ENCODE measurements around the gene JSRP1.

The JSRP1 gene

DNA sequence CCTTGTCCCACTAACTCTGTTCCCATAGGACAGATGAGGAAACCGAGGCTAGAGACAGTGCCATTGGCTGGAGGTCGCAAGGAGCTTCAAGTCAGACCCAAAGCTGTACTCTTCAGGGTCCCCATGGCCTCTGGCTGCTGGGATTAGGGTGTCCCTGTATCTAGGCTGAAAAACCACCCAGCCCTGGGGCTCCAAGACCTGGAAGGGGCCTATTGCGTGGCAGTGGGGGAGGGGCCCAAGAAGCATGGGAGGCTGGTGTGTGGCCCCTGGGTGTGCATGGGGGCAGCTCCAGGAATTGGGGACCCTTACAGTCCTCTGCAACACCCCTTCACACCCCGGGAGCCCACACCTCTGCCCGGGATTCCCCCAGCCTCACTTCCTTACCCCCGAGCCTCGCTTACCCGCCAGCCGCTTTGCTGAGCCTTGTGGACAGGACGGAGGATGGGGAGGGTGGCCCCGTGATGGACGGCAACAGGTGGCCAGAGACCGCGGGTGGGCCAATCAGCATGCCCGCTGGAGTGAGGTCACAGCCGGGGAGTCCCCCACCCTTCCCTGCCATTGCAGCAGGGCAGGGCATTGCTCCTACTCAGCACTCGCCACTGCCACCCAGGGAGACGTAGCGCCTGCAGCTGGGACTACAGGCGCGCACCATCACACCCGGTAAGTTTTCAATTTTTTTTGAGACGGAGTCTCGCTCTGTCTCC lies at the start of gene JSRP1:
Gene JSRP1 (minus strand): TSS at position 436 of the 704 bp plus-strand sequence. CDS start 1,103 bp downstream, outside the sequence.
- DNase-seq = peak in 1 of 3 donors; percentile 45

GRCh38 chr19:2305452-2306280 lies 49.4 kb upstream of the JSRP1 start:
- no peak for DNase-seq

- no peak for DNase-seq
These were observed 47.1 kb upstream of the JSRP1 start for GRCh38 chr19:2303211-2303798.

- DNase-seq = peak; percentile 70 to 75 (median 75)
These were observed 46.3 kb upstream of the JSRP1 start for GRCh38 chr19:2302319-2303210.

DNA sequence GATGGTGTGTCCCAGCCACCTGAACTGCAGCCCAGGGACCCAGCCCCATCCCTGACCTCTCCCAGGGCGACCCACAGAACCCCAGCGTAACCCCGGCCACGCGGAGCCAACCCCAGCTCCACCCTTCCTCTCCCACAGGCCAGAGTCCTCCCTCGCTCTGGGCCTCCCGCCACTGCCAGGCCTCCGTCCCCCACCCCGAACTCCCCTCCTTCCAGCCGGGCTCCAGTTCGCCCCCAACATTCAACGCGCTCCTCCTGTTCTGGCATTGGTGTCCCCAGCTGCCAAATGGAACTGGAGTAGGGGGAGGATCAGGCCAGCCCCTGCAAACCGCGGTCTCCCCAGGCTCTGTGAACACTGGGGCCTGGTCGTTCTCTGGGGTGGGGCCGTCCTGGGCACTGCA lies 44.3 kb upstream of the JSRP1 start:
- DNase-seq = no peak

- no peak for DNase-seq
These were observed 39.9 kb upstream of the JSRP1 start for GRCh38 chr19:2296141-2296540.

- DNase-seq = peak in 1 of 3 donors; percentile 35
These were observed 38.6 kb upstream of the JSRP1 start for GRCh38 chr19:2294687-2295335.

DNA sequence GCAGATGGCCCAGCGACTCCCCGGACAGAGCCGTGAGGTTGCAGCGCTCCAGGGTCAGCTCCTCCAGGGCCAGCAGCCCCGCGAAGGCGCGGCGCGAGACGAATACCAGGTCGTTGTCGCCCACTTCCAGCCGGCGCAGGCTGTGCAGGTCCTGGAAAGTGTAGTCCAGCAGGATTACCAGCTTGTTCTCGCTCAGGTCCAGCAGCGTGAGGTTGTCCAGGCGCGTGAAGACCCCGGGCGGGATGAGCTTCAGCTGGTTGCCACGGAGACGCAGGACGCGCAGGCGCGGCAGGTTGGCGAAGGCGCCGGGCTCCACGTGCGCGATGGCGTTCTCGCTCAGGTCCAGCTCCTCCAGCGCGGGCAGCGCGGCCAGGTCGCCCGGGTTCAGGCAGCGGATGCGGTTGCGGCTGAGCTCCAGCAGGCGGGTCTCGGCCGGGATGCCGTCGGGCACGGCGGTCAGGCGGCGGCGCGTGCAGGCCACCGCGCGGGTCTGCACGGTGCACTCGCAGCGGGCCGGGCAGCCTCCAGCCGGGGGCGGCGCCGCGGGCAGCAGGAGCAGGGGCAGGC lies 35.1 kb upstream of the JSRP1 start:
- no peak for DNase-seq

- peak in 1 of 3 donors; percentile 55 for DNase-seq
These were observed 34.4 kb upstream of the JSRP1 start for GRCh38 chr19:2290441-2291184.

DNA sequence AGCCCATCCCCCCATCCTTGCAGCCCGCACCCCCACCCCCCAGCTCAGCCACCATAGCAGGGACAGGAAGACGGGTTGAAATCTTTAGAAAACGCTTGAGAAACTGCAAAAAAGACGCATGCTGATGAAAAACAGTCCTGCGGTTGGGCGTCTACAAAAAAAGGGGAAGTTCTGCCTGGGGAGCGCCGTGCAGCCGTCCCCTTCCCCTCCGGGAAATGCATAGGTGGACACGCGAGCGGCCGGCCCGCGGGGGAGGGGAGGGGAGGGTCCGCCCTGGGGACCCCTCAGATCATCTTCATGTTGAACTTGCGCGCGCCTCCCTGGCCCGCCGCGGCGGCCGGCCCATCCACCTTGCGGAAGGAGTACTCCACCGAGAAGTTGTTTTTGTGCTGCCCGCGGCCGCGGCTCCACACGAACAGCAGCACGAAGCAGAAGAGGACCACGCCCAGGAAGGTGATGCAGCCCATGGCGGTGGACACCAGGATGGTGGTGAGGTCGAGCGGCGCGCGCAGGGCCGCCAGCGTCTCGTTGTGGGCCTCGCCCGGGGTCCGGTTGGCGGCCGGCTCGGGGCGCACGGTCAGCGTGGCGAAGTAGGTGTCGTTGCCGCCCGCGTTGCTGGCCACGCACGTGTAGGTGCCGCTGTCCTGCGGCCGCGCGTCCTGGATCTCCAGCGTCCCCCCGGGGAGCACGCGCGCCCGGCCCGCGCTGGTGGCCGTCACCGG lies 33.7 kb upstream of the JSRP1 start:
- peak; percentile 77 to 82 (median 81) for DNase-seq

- DNase-seq = no peak
These were observed 32.8 kb upstream of the JSRP1 start for GRCh38 chr19:2288818-2289713.

GRCh38 chr19:2288338-2288817 lies 32.2 kb upstream of the JSRP1 start:
- no peak for DNase-seq

DNA sequence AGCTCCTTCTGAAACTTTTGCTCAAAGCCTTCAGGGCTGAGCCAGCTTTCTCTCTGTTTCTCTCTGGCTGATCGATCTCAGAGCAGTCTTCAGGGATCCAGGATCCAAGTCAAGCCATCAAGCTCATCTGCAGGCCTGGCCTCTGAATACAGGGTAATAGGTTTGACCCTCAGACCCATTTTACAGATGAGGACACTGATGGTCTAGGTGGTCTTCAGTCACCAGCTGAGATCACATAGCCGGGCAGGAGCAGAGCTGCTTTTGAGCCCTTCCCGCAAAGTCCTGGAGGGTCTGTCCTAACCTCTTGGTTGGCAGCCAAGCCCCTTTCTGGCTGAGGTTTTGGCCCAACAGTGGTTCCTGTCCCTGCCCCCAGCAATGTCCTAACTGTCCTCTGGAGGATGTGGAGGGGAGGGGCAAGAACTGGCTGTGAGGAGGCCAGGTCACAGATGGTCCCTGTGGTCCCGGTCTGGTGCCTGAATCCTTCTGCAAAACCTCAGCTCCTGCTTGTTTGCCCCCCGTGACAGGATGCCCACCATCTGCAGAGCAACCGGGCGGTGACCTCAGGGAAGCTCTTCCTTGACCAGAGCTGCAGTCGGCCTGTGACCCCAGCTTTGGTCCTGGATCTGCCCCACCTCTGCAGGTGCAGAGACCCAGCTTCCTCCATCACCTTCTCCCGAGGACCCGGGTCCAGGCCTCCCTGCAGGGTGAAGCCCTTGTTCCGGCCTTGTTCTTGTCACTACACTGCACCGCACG lies 31.5 kb upstream of the JSRP1 start:
- DNase-seq = no peak

DNA sequence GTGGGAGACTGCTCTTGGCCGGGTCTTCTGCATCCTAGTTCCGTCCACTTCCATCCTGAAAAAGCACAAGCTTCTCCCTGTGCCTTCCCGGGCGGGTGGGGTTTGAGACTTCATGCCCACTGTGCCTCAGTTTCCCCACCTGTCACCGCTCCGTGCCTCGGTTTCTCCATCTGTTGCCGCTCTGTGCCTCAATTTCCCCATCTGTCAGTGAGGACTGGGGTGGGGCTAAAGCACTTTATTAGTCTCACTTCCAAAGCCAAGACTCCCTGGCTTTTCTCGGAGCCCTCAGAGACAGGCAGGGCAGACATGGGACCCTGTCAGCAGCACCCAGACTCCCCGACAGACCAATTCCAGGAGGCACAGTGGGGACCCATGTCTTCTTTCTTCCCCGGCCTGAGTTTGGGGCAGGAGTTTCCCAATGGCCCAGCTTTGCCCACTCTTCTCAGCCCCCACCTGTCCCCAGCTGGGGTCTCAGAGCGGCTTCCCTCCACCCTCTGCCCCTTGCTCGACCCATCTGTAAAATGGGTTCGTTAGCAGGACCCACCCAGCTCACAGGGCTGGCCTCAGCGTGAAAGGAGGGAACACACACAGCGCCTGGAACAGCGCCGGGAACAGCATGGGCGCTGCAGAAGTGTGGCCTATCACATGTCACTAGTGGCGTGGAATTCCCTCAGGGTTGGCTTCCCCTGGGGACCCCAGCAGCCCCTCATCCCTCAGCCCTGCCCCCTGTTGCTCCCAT lies 30.4 kb upstream of the JSRP1 start:
- DNase-seq = no peak

- DNase-seq = no peak
These were observed 27.8 kb upstream of the JSRP1 start for GRCh38 chr19:2283835-2284507.

DNA sequence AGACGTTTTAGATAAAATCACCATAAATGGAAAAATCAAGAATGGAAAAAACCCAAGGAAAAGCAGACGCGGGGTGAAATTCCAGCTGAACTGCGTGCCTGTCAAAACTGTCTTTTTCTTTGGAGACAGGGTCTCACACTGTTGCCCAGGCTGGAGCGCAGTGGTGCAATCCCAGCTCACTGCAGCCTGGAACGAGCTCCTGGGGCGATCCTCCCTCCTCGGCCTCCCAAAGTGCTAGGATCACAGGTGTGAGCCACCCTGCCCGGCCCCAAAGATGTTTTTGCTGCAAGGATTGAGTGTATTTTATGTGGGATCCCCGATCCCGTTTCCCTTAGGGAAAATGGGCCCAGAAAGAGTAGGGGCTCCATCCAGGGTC lies 26.6 kb upstream of the JSRP1 start:
- no peak for DNase-seq
